ENCODE results near the gene MED12L. TPM values are rescaled to one million over a fixed set of nuclear protein-coding genes. Genes with fewer than 3 reads are reported as not detected.
"Not testable (repeated sequence)": the region's sequence is repeated elsewhere in the genome, so short reads cannot be mapped to it uniquely, and the experiment has no call there.

MED12L gene
- polyA plus RNA-seq, 1 donor from 2014 or later: 28.5 TPM

DNA sequence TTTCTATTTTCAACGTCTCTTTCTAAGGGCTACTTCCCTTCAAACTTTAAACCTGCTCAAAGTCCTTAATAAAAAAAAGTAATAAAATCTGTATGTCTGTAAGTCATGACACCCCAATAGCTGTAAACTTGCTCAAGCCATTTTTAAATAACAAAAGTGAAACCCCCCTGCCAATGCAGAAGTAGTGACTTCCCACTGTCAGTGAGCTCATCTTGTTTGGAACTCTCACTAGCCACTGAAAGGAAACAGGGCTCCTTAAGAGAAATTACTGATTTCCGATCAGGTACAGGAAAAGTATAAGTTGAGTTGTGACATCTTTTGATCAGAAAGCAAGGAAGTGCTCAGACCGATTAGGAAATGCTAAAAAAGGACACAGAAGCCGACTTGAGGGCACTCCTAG, 145.2 kb downstream of the MED12L start:
- Histone ChIP-seq H3K4me3 (ENCODE audit: low read length) (no peak overlapping the region), H3K27me3 (ENCODE audit: insufficient read depth, low read depth, low read length) (no peaks in the 10 kb centered on the region), H3K9me3 (ENCODE audit: low read length) (no peaks in the 10 kb centered on the region), H3F3A (ENCODE audit: insufficient read depth, low read length, poor library complexity, severe bottlenecking) (no peaks in the 10 kb centered on the region), H3K9me2 (ENCODE audit: insufficient read depth, low read length) (no peaks in the 10 kb centered on the region), H3K9ac (ENCODE audit: low read length) (no peak overlapping the region), H3K36me3 (ENCODE audit: insufficient read depth, low read length) (peaks cover 5% of the 10 kb centered on the region), H2AFZ (ENCODE audit: low read depth, low read length) (no peak overlapping the region), H3K79me2 (replicated peaks; ENCODE audit: insufficient read depth, low read length) (no peaks in the 10 kb centered on the region), H3K4me2 (ENCODE audit: low read length) (no peak overlapping the region), H4K20me1 (ENCODE audit: insufficient read depth) (no peaks in the 10 kb centered on the region), H3K27ac (ENCODE audit: low read length) (no peak overlapping the region)
- TF ChIP-seq TAF1 (IDR thresholded peaks at IDR 0.05; ENCODE audit: low read depth): no peak
- no peak for TF ChIP-seq POLR2AphosphoS5 (IDR thresholded peaks at IDR 0.05)
- TF ChIP-seq EP300 (conservative IDR thresholded peaks at IDR 0.05; ENCODE audit: poor library complexity, severe bottlenecking): no peak
- no peak for TF ChIP-seq EZH2 (IDR thresholded peaks at IDR 0.05; ENCODE audit: borderline replicate concordance, insufficient read depth, low read length, poor library complexity, severe bottlenecking)
- TF ChIP-seq, protein P1, sequence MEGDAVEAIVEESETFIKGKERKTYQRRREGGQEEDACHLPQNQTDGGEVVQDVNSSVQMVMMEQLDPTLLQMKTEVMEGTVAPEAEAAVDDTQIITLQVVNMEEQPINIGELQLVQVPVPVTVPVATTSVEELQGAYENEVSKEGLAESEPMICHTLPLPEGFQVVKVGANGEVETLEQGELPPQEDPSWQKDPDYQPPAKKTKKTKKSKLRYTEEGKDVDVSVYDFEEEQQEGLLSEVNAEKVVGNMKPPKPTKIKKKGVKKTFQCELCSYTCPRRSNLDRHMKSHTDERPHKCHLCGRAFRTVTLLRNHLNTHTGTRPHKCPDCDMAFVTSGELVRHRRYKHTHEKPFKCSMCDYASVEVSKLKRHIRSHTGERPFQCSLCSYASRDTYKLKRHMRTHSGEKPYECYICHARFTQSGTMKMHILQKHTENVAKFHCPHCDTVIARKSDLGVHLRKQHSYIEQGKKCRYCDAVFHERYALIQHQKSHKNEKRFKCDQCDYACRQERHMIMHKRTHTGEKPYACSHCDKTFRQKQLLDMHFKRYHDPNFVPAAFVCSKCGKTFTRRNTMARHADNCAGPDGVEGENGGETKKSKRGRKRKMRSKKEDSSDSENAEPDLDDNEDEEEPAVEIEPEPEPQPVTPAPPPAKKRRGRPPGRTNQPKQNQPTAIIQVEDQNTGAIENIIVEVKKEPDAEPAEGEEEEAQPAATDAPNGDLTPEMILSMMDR (IDR thresholded peaks at IDR 0.05; ENCODE audit: poor library complexity, severe bottlenecking): no peak
- no peak for TF ChIP-seq RAD21 (conservative IDR thresholded peaks at IDR 0.05)
- TF ChIP-seq MXI1 (conservative IDR thresholded peaks at IDR 0.05; ENCODE audit: poor library complexity, severe bottlenecking): no peak

DNA sequence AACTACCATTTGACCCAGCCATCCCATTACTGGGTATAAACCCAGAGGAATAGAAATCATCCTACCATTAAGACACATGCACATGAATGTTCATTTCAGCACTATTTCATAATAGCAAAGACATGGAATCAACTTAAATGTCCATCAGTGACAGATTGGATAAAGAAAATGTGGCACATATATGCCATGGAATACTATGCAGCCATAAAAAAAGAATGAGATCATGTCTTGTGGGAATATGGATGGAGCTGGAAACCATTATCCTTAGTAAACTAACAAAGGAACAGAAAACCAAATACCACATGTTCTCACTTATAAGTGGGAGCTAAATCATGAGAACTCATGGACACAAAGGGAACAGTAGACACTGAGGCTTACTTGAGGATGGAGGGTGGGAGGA, 146.9 kb downstream of the MED12L start:
- H3K36me3 ChIP-seq (ENCODE audit: insufficient read depth, low read length); H3K4me2 ChIP-seq (ENCODE audit: low read length); H4K20me1 ChIP-seq (ENCODE audit: insufficient read depth); H3F3A ChIP-seq (ENCODE audit: insufficient read depth, low read length, poor library complexity, severe bottlenecking); H3K27me3 ChIP-seq (ENCODE audit: insufficient read depth, low read depth, low read length); H3K4me3 ChIP-seq (ENCODE audit: low read length); H2AFZ ChIP-seq (ENCODE audit: low read depth, low read length); H3K27ac ChIP-seq (ENCODE audit: low read length); H3K9me2 ChIP-seq (ENCODE audit: insufficient read depth, low read length); H3K9ac ChIP-seq (ENCODE audit: low read length); H3K79me2 ChIP-seq (replicated peaks; ENCODE audit: insufficient read depth, low read length); H3K9me3 ChIP-seq (ENCODE audit: low read length): not testable (repeated sequence)

DNA sequence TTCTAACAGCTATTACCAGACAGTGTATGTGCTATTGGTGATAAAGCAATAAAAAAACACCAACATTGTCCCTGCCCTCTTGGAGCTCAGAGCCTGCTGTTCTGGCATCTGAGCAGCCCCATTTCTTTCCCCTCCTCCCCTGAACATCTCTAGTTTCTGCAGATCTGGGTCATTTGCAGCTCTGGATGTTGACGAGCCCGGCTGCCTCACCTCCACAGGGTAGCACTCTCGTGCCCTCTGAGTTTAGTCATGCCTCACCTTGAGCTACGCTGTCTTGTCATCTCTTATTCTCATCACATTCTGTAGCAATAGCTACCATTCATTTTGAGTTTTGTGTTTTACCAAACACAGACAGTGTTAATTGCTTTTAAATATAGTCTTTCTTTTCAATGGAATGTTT, 147.5 kb downstream of the MED12L start:
- TF ChIP-seq, protein P2, sequence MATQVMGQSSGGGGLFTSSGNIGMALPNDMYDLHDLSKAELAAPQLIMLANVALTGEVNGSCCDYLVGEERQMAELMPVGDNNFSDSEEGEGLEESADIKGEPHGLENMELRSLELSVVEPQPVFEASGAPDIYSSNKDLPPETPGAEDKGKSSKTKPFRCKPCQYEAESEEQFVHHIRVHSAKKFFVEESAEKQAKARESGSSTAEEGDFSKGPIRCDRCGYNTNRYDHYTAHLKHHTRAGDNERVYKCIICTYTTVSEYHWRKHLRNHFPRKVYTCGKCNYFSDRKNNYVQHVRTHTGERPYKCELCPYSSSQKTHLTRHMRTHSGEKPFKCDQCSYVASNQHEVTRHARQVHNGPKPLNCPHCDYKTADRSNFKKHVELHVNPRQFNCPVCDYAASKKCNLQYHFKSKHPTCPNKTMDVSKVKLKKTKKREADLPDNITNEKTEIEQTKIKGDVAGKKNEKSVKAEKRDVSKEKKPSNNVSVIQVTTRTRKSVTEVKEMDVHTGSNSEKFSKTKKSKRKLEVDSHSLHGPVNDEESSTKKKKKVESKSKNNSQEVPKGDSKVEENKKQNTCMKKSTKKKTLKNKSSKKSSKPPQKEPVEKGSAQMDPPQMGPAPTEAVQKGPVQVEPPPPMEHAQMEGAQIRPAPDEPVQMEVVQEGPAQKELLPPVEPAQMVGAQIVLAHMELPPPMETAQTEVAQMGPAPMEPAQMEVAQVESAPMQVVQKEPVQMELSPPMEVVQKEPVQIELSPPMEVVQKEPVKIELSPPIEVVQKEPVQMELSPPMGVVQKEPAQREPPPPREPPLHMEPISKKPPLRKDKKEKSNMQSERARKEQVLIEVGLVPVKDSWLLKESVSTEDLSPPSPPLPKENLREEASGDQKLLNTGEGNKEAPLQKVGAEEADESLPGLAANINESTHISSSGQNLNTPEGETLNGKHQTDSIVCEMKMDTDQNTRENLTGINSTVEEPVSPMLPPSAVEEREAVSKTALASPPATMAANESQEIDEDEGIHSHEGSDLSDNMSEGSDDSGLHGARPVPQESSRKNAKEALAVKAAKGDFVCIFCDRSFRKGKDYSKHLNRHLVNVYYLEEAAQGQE (IDR thresholded peaks at IDR 0.05; ENCODE audit: borderline replicate concordance): no peak
- TF ChIP-seq EZH2 (IDR thresholded peaks at IDR 0.05; ENCODE audit: borderline replicate concordance, insufficient read depth, low read length, poor library complexity, severe bottlenecking) (no peak), SMC3 (conservative IDR thresholded peaks at IDR 0.05; ENCODE audit: poor library complexity) (no peak), EP300 (conservative IDR thresholded peaks at IDR 0.05; ENCODE audit: poor library complexity, severe bottlenecking) (no peak), POLR2AphosphoS5 (IDR thresholded peaks at IDR 0.05) (no peak), RAD21 (conservative IDR thresholded peaks at IDR 0.05) (no peak), MXI1 (conservative IDR thresholded peaks at IDR 0.05; ENCODE audit: poor library complexity, severe bottlenecking) (no peak), TAF1 (IDR thresholded peaks at IDR 0.05; ENCODE audit: low read depth) (no peak)
- TF ChIP-seq, protein P1 (IDR thresholded peaks at IDR 0.05; ENCODE audit: poor library complexity, severe bottlenecking): no peak
- no peaks in the 10 kb centered on the region for H3K36me3 ChIP-seq (ENCODE audit: insufficient read depth, low read length)
- no peak overlapping the region for H3K9ac ChIP-seq (ENCODE audit: low read length)
- H3K27ac ChIP-seq (ENCODE audit: low read length): no peak overlapping the region
- H3K4me2 ChIP-seq (ENCODE audit: low read length): no peak overlapping the region
- no peaks in the 10 kb centered on the region for H3K9me3 ChIP-seq (ENCODE audit: low read length)
- no peak overlapping the region for H2AFZ ChIP-seq (ENCODE audit: low read depth, low read length)
- no peaks in the 10 kb centered on the region for H3K79me2 ChIP-seq (replicated peaks; ENCODE audit: insufficient read depth, low read length)
- no peaks in the 10 kb centered on the region for H3F3A ChIP-seq (ENCODE audit: insufficient read depth, low read length, poor library complexity, severe bottlenecking)
- H3K27me3 ChIP-seq (ENCODE audit: insufficient read depth, low read depth, low read length): no peaks in the 10 kb centered on the region
- H4K20me1 ChIP-seq (ENCODE audit: insufficient read depth): no peaks in the 10 kb centered on the region
- H3K9me2 ChIP-seq (ENCODE audit: insufficient read depth, low read length): no peaks in the 10 kb centered on the region
- no peak overlapping the region for H3K4me3 ChIP-seq (ENCODE audit: low read length)
